ENCODE measurements around the gene NOXRED1.

Gene NOXRED1

GRCh38 chr14:77423423-77423822, at the start of gene NOXRED1:
Gene NOXRED1, minus strand, starts transcription at chr14:77423523. Its CDS starts 634 bp downstream, at chr14:77422889.
- H3K4me3 ChIP-seq (replicated peaks in 1 of 2; ENCODE audit: low read depth in 2 of 2, low read length in 2 of 2), result no peak within 1 kb of the TSS
- TF ChIP-seq CTCF (IDR thresholded peaks at IDR 0.05; ENCODE audit: low read depth, low read length), result no peak
- DNase-seq (ENCODE audit: low read depth in 2 of 2), result no peak

- TF ChIP-seq CTCF (IDR thresholded peaks at IDR 0.05; ENCODE audit: low read depth, low read length), result no peak
- DNase-seq (ENCODE audit: low read depth in 2 of 2), result no peak
- H3K4me3 ChIP-seq (replicated peaks in 1 of 2; ENCODE audit: low read depth in 2 of 2, low read length in 2 of 2), result no peak overlapping the region
These were observed 47.0 kb upstream of the NOXRED1 start for GRCh38 chr14:77470224-77470870.

GRCh38 chr14:77469539-77469938, 46.2 kb upstream of the NOXRED1 start:
- TF ChIP-seq CTCF (IDR thresholded peaks at IDR 0.05; ENCODE audit: low read depth, low read length), result no peak
- no peak for DNase-seq (ENCODE audit: low read depth in 2 of 2)
- H3K4me3 ChIP-seq (replicated peaks in 1 of 2; ENCODE audit: low read depth in 2 of 2, low read length in 2 of 2), result no peak overlapping the region

- H3K4me3 ChIP-seq (replicated peaks in 1 of 2; ENCODE audit: low read depth in 2 of 2, low read length in 2 of 2), result no peak overlapping the region
- no peak for TF ChIP-seq CTCF (IDR thresholded peaks at IDR 0.05; ENCODE audit: low read depth, low read length)
- no peak for DNase-seq (ENCODE audit: low read depth in 2 of 2)
These were observed 45.8 kb upstream of the NOXRED1 start for GRCh38 chr14:77469067-77469505.

- DNase-seq (ENCODE audit: low read depth in 2 of 2), result no peak
- no peak overlapping the region for H3K4me3 ChIP-seq (replicated peaks in 1 of 2; ENCODE audit: low read depth in 2 of 2, low read length in 2 of 2)
- TF ChIP-seq CTCF (IDR thresholded peaks at IDR 0.05; ENCODE audit: low read depth, low read length), result no peak
These were observed 44.5 kb upstream of the NOXRED1 start for GRCh38 chr14:77467801-77468200.

GRCh38 chr14:77459072-77459723, 35.9 kb upstream of the NOXRED1 start:
- peak; percentile 74 for TF ChIP-seq CTCF (IDR thresholded peaks at IDR 0.05; ENCODE audit: low read depth, low read length)
- DNase-seq (ENCODE audit: low read depth in 2 of 2), result peak; percentile 85 to 86
- peak overlapping the region; percentile 90 to 97 for H3K4me3 ChIP-seq (replicated peaks in 1 of 2; ENCODE audit: low read depth in 2 of 2, low read length in 2 of 2)

All from cardiac fibroblast (primary cell).